ENCODE data around the gene KAT8. TPM values are rescaled to one million over a fixed set of nuclear protein-coding genes. Genes with fewer than 3 reads are reported as not detected.
A peak's percentile ranks its signal among the peaks of the same experiment; 100 is the strongest.

Gene KAT8
- total RNA-seq, 1 experiment from 2014 or later = 66.6 TPM

DNA sequence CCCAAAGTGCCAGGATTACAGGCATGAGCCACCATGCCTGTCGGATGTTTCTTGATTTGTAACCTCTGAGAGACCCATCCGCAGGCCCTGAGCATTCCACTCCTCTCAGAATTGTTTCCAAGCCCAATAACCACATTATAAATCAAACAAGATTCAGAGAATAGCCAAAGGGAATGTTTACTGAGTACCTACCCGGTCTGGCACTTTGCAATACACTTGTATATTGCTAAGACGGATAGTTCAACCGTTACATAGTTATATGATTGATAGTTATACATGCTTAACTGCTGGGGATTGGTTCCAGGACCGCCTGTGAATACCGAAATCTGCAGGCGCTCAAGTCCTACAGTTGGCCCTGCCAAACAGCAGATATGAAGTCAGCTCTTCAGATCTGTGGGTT is 3.0 kb upstream of the KAT8 start:
- intact Hi-C loops (cut with micrococcal nuclease; ENCODE audit: unreplicated experiment) = no loop called here
- Mint-ChIP-seq H3K9me3 (ENCODE audit: low read depth, unreplicated experiment) (no peaks in the 10 kb centered on the region), H3K27ac (ENCODE audit: unreplicated experiment) (peak overlapping the region; percentile 66), H3K27me3 (ENCODE audit: unreplicated experiment) (no peaks in the 10 kb centered on the region), H3K4me1 (ENCODE audit: low read depth, unreplicated experiment) (peaks cover 46% of the 10 kb centered on the region), H3K36me3 (ENCODE audit: insufficient read depth, unreplicated experiment) (peaks cover 82% of the 10 kb centered on the region), H3K4me3 (ENCODE audit: low read depth, unreplicated experiment) (peak overlapping the region; percentile 33)
- BruUV-seq (replicated peaks) = no TSS peak
- TF ChIP-seq, protein P1, sequence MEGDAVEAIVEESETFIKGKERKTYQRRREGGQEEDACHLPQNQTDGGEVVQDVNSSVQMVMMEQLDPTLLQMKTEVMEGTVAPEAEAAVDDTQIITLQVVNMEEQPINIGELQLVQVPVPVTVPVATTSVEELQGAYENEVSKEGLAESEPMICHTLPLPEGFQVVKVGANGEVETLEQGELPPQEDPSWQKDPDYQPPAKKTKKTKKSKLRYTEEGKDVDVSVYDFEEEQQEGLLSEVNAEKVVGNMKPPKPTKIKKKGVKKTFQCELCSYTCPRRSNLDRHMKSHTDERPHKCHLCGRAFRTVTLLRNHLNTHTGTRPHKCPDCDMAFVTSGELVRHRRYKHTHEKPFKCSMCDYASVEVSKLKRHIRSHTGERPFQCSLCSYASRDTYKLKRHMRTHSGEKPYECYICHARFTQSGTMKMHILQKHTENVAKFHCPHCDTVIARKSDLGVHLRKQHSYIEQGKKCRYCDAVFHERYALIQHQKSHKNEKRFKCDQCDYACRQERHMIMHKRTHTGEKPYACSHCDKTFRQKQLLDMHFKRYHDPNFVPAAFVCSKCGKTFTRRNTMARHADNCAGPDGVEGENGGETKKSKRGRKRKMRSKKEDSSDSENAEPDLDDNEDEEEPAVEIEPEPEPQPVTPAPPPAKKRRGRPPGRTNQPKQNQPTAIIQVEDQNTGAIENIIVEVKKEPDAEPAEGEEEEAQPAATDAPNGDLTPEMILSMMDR (IDR thresholded peaks at IDR 0.05; ENCODE audit: unreplicated experiment) = no peak
- CTCF ChIA-PET = interaction anchor here (0.9 to 2.4 kb wide), 3 partner anchors 15 to 28 kb away, joined by 3 to 13 read pairs (median 4); no protein-coding TSS in a partner anchor
- DNase-seq = no peak

DNA sequence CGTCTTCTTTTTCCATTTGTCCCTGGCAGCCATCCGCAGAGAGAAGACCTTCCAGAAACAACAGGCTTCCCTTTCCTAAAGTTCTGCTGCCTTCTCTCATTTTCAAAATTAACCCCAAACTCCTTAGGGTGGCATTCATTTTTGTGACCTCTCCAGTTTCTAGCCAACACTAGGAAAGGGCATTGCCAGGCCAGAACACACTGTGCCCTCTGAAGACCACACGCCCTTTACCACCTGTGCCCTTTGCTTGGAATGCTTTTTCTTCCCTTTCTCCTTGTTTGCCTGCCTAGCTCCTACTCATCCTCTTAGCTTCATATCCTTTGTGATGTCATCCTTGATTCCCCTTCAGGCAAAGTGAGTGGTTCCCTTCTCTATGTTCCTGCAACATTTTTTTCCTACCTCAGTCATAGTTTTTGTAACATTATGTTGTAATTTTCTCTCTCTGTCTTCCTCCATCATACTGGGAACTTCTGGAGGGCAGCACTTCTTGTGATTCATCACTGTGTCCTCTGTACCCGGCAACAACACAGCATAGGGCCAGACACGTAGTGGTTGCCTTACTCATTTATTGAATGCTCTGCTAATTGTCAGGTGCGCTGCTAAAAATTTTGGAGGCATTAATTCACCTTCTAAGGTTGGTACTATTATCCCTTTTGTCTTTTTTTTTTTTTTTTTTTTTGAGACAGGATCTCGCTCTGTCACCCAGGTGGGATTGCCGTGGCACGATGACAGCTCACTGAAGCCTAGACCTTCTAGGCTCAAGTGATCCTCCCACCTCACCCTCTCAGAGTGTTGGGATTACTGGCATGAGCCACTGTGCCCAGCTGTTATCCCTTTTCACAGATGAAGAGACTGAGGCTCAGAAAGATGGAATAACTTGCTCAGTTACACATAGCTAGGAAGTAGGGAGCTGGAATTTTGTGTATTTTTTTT is 1.0 kb downstream of the KAT8 start:
- Mint-ChIP-seq H3K9me3 (ENCODE audit: low read depth, unreplicated experiment) (no peaks in the 10 kb centered on the region), H3K27me3 (ENCODE audit: unreplicated experiment) (no peaks in the 10 kb centered on the region), H3K4me1 (ENCODE audit: low read depth, unreplicated experiment) (peaks cover 25% of the 10 kb centered on the region), H3K27ac (ENCODE audit: unreplicated experiment) (peak overlapping the region; percentile 87), H3K4me3 (ENCODE audit: low read depth, unreplicated experiment) (peak overlapping the region; percentile 88), H3K36me3 (ENCODE audit: insufficient read depth, unreplicated experiment) (peaks cover 90% of the 10 kb centered on the region)
- TSS peak; percentile 47 for BruUV-seq (replicated peaks)
- TF ChIP-seq, protein P1 (IDR thresholded peaks at IDR 0.05; ENCODE audit: unreplicated experiment) = no peak
- DNase-seq = no peak
- CTCF ChIA-PET = interaction anchor here (0.8 to 2.1 kb wide), 5 partner anchors 11 to 333 kb away, joined by 3 to 30 read pairs (median 10); partner anchors contain the start of gene FUS
- intact Hi-C loops (cut with micrococcal nuclease; ENCODE audit: unreplicated experiment) = no loop called here

DNA sequence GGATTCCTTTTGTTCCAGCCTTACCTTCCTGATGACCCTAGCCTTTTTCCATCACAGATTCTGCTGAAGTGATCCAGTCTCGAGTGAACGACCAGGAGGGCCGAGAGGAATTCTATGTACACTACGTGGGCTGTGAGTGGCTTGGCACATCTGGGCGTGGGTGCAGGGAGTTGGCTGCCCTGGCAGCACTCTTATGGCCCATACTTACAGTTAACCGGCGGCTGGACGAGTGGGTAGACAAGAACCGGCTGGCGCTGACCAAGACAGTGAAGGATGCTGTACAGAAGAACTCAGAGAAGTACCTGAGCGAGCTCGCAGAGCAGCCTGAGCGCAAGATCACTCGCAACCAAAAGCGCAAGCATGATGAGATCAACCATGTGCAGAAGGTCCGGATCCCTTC is 2.7 kb downstream of the KAT8 start:
- no peaks in the 10 kb centered on the region for H3K27me3 Mint-ChIP-seq (ENCODE audit: unreplicated experiment)
- TF ChIP-seq, protein P1 (IDR thresholded peaks at IDR 0.05; ENCODE audit: unreplicated experiment) = no peak
- no TSS peak for BruUV-seq (replicated peaks)
- no peak overlapping the region for H3K4me3 Mint-ChIP-seq (ENCODE audit: low read depth, unreplicated experiment)
- CTCF ChIA-PET = no interaction called here
- no peak for DNase-seq
- intact Hi-C loops (cut with micrococcal nuclease; ENCODE audit: unreplicated experiment) = no loop called here
- H3K36me3 Mint-ChIP-seq (ENCODE audit: insufficient read depth, unreplicated experiment) = peaks cover 80% of the 10 kb centered on the region
- peaks cover 11% of the 10 kb centered on the region for H3K4me1 Mint-ChIP-seq (ENCODE audit: low read depth, unreplicated experiment)
- no peak overlapping the region for H3K27ac Mint-ChIP-seq (ENCODE audit: unreplicated experiment)
- H3K9me3 Mint-ChIP-seq (ENCODE audit: low read depth, unreplicated experiment) = no peaks in the 10 kb centered on the region

DNA sequence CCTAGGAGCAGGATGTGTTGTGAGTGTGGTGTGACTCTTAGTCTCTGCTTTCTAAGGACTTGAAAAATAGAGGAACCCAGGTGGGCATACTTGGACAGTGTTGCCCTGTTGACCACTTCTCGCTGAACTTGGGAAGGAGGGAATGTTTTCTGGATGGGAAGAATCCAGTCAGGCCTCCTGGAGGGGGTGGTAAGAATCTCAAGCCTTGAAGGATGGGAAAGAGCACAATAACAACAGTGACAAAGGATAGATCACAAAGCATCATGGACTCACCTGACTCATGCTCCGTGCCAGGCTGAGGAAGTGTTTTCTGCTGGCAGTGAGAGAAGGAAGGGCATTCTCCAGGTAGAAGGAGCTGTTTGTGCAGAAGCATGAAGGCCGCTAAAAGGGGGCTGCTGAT is 8.4 kb downstream of the KAT8 start:
- CTCF ChIA-PET = no interaction called here
- no peak for DNase-seq
- intact Hi-C loops (cut with micrococcal nuclease; ENCODE audit: unreplicated experiment) = no loop called here
- TF ChIP-seq, protein P1 (IDR thresholded peaks at IDR 0.05; ENCODE audit: unreplicated experiment) = no peak
- Mint-ChIP-seq H3K36me3 (ENCODE audit: insufficient read depth, unreplicated experiment) (peaks cover 65% of the 10 kb centered on the region), H3K27ac (ENCODE audit: unreplicated experiment) (peak overlapping the region; percentile 40), H3K4me1 (ENCODE audit: low read depth, unreplicated experiment) (peaks cover 38% of the 10 kb centered on the region), H3K9me3 (ENCODE audit: low read depth, unreplicated experiment) (no peaks in the 10 kb centered on the region), H3K4me3 (ENCODE audit: low read depth, unreplicated experiment) (no peak overlapping the region), H3K27me3 (ENCODE audit: unreplicated experiment) (no peaks in the 10 kb centered on the region)
- BruUV-seq (replicated peaks) = no TSS peak

All from Calu3 (cell line).